NOMO-1 (cell line): Measurements from ENCODE around the gene ACACB.
"Not testable (repeated sequence)": the region's sequence is repeated elsewhere in the genome, so short reads cannot be mapped to it uniquely, and the experiment has no call there.

Experiments used
- DNase-seq, 2 experiments: peaks; one replicate each; lab custom pipeline; 2025; ENCODE audit not compliant: unreplicated experiment in 2 of 2; lab: John Stamatoyannopoulos, UW

The ACACB gene

GRCh38 chr12:109139360-109139759 is 23.0 kb downstream of the ACACB start:
- no peak for DNase-seq

GRCh38 chr12:109139791-109140190 is 23.4 kb downstream of the ACACB start:
- no peak for DNase-seq

GRCh38 chr12:109140560-109140959 is 24.2 kb downstream of the ACACB start:
- no peak for DNase-seq

- DNase-seq: no peak
These were observed 27.8 kb downstream of the ACACB start for GRCh38 chr12:109144224-109144623.

GRCh38 chr12:109147126-109147525 is 30.7 kb downstream of the ACACB start:
- not testable (repeated sequence) for DNase-seq

GRCh38 chr12:109147954-109148353 is 31.6 kb downstream of the ACACB start:
- no peak for DNase-seq

GRCh38 chr12:109150124-109150640 is 33.8 kb downstream of the ACACB start:
- DNase-seq: no peak

- DNase-seq: no peak
These were observed 35.1 kb downstream of the ACACB start for GRCh38 chr12:109151457-109151856.

GRCh38 chr12:109153821-109154441 is 37.5 kb downstream of the ACACB start:
- DNase-seq: no peak

- DNase-seq: peak; percentile 61 to 85
These were observed 38.4 kb downstream of the ACACB start for GRCh38 chr12:109154451-109155438.

- DNase-seq: no peak
These were observed 39.6 kb downstream of the ACACB start for GRCh38 chr12:109156036-109156435.

GRCh38 chr12:109156586-109156985 is 40.2 kb downstream of the ACACB start:
- no peak for DNase-seq

- peak; percentile 3 to 19 for DNase-seq
These were observed 41.6 kb downstream of the ACACB start for GRCh38 chr12:109157986-109158385.

GRCh38 chr12:109160433-109160832 is 44.0 kb downstream of the ACACB start:
- DNase-seq: no peak

- DNase-seq: no peak
These were observed 44.5 kb downstream of the ACACB start for GRCh38 chr12:109160873-109161272.

- DNase-seq: no peak
These were observed 46.2 kb downstream of the ACACB start for GRCh38 chr12:109162551-109162950.

- DNase-seq: no peak
These were observed 46.8 kb downstream of the ACACB start for GRCh38 chr12:109163167-109163566.

GRCh38 chr12:109165599-109165998 is 49.2 kb downstream of the ACACB start:
- no peak for DNase-seq

- no peak for DNase-seq
These were observed 50.0 kb downstream of the ACACB start for GRCh38 chr12:109166371-109166770.

- DNase-seq: no peak
These were observed 51.4 kb downstream of the ACACB start for GRCh38 chr12:109167781-109168180.

GRCh38 chr12:109169262-109169661 is 52.9 kb downstream of the ACACB start:
- DNase-seq: no peak

GRCh38 chr12:109169686-109170085 is 53.3 kb downstream of the ACACB start:
- no peak for DNase-seq
